Thymus (tissue), 11 donors: ENCODE data around the gene PARP12. TPM values are rescaled to one million over a fixed set of nuclear protein-coding genes. Genes with fewer than 3 reads are reported as not detected.

Experiments
- DNase-seq, 9 donors: peaks; one replicate each; pipeline ENCODE4 v3.0.0-alpha.2; 2013; ENCODE audit warnings: low spot score in 9 of 9, low read depth in 6 of 9, missing footprints in 1 of 9
- H3K27ac ChIP-seq, 2 donors: one replicate each; pipeline ENCODE4 v1.5.1; 2013; ENCODE audit warnings: control low read depth in 1 of 2, low read depth in 1 of 2, low read length in 1 of 2, mild to moderate bottlenecking in 1 of 2, moderate library complexity in 1 of 2
- H3K27me3 ChIP-seq, 2 donors: one replicate each; pipeline ENCODE4 v1.5.1; 2013; ENCODE audit warnings: low read length in 1 of 2; ENCODE audit not compliant: control insufficient read depth in 2 of 2, insufficient read depth in 1 of 2
- H3K36me3 ChIP-seq, 2 donors: one replicate each; pipeline ENCODE4 v1.5.1; 2013; ENCODE audit warnings: low read length in 1 of 2, mild to moderate bottlenecking in 1 of 2, moderate library complexity in 1 of 2; ENCODE audit not compliant: control insufficient read depth in 2 of 2, insufficient read depth in 2 of 2
- H3K4me1 ChIP-seq, 2 donors: one replicate each; pipeline ENCODE4 v1.5.1; 2013; ENCODE audit warnings: low read length in 2 of 2; ENCODE audit not compliant: control insufficient read depth in 2 of 2, insufficient read depth in 2 of 2
- H3K4me3 ChIP-seq, 2 donors: one replicate each; pipeline ENCODE4 v1.5.1; 2013; ENCODE audit warnings: low read length in 2 of 2, control low read depth in 1 of 2, mild to moderate bottlenecking in 1 of 2
- H3K9me3 ChIP-seq, 2 donors: one replicate each; pipeline ENCODE4 v1.5.1; 2013; ENCODE audit warnings: low read length in 1 of 2, mild to moderate bottlenecking in 1 of 2; ENCODE audit not compliant: control insufficient read depth in 2 of 2, insufficient read depth in 1 of 2
- WGBS: extraction: QIAGEN DNeasy Blood & Tissue Kit; methylation state at CpG from one replicate; pipeline ENCODE4 v1.1.7; 2013; 5-methylcytosine and 5-hydroxymethylcytosine counted together
- polyA plus RNA-seq: library from polyadenylated mRNA; stranded (reverse); fragments of 200-250 nt; gene quantifications from one replicate; pipeline ENCODE4 v1.2.3, GENCODE V29; 2013
- total RNA-seq: library from RNA; stranded (reverse); fragments of 120-200 nt; gene quantifications from one replicate; pipeline ENCODE4 v1.2.4, GENCODE V29; 2013
- donor health status: healthy.

Gene PARP12
- total and polyA plus RNA-seq, 2 donors = 43.6 to 76.5 TPM

DNA sequence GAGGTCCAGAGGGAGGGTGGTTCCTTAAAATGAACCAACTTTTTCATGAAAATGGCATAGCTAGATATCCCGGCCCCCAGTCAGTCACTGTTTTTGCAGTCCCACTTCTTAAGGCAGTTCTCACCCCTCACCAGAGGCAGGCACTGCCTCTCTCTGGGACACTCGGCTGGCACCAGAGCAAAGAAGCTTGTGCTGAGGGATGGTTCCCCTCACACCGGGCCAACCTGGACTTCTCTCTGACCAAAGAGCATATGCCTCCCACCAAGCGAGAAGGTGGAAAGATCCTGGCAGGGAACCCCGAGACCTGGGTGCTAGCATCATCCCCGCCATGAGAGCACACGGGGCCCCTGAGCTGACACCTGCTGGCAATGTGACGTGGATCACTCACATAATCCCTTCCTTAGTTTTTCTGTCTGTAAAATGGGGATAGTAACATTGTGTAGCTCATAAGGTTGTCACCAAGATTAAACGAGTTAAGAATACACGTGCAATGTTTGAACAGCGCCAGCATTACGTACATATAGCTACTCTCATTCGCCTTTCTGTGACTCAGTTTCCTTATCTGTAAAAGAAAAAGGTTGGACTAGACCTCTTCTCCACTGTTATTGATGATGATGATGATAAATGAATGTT, 88.5 kb downstream of the PARP12 start:
- WGBS = over 99% methylated on average over 13 of the region's 13 CpGs
- Histone ChIP-seq H3K36me3 (peaks cover 0 to 5% of the 10 kb centered on the region in 2 donors), H3K27ac (no peak overlapping the region)

More for the DNA sequence above, 88.5 kb downstream of the PARP12 start:
- H3K4me3 ChIP-seq = no peak overlapping the region
- H3K9me3 ChIP-seq = no peaks in the 10 kb centered on the region
- no peak for DNase-seq
- H3K27me3 ChIP-seq = no peaks in the 10 kb centered on the region
- H3K4me1 ChIP-seq = no peaks in the 10 kb centered on the region

Other genes with a start within 250 kb of the PARP12 start
- 15.3 TPM for gene TBXAS1, start 233.7 kb downstream of the PARP12 start, total RNA-seq
- gene TBXAS1, start 233.7 kb downstream of the PARP12 start, polyA plus RNA-seq = 16.3 TPM
- gene KDM7A, start 114.0 kb upstream of the PARP12 start, total RNA-seq = 14.8 TPM
- 6.3 TPM for gene KDM7A, start 114.0 kb upstream of the PARP12 start, polyA plus RNA-seq